ENCODE results near the gene MRO. TPM values are rescaled to one million over a fixed set of nuclear protein-coding genes. Genes with fewer than 3 reads are reported as not detected.
"Not testable (repeated sequence)": the region's sequence is repeated elsewhere in the genome, so short reads cannot be mapped to it uniquely, and the experiment has no call there.

MRO gene
- total RNA-seq, 2 donors from 2014 or later: 3.4 to 5.1 TPM

DNA sequence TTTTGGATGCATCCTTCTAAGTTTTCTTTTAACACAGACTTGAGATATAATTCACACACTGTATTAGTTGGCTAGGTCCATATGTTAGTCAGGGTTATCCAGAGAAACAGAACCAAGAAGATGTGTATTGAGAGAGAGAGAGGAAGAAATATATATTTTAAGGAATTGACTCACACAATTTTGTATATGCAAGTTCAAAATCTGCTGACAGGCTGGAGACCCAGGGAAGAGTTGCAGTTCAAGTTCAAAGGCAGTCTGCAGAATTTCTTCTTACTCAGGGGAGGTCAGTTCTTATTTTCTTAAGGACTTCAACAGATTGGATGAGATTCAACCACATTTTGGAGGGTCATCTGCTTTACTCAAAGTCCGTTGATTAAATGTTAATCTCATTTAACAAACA is 23.0 kb upstream of the MRO start:
- intact Hi-C loops (cut with DNase I): no loop called here
- ATAC-seq: no peak

DNA sequence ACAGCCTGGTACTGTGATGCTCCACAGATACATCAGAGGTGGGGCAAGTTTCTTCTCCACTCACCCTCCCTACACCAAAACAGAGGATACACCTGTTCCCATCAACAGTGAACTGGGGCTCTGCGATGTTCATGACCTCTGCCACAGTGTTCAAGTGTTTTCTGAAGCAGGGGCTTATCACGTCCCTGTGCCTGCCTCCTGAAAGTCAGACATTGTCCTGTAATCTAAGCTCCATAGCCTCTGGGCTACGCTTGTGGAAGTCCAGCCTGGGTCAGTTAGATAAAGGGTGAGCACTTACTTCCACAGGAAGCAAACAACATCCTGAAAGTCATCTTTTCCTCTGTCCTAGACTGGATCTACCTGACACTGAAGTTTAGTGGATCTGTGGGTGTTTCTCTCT is 20.2 kb upstream of the MRO start:
- DNase-seq: peak; percentile 31
- peak in 1 of 2 donors; percentile 67 for ATAC-seq
- intact Hi-C loops (cut with DNase I): no loop called here

More for the DNA sequence above, 23.0 kb upstream of the MRO start:
- DNase-seq: no peak

DNA sequence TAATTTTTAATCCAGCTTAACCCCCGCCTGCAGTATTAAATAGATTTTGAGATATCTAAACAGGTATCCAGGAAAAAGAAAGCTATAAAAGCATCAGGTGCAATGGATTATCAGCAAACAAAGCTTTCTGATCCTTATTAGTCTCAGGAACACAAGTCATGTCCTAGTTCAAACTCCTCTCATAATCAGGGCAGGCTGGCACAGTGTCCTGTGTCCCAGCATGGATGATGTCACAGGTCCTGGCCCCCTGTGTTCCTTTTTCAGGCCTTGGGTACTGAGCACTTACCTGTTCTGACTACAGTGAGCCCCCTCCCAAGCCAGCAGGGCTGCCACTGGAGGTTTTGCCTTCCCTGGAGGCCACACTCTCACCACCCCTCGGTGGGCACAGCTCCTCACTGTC is 19.5 kb upstream of the MRO start:
- ATAC-seq (no peak), DNase-seq (no peak)
- intact Hi-C loops (cut with DNase I): no loop called here

DNA sequence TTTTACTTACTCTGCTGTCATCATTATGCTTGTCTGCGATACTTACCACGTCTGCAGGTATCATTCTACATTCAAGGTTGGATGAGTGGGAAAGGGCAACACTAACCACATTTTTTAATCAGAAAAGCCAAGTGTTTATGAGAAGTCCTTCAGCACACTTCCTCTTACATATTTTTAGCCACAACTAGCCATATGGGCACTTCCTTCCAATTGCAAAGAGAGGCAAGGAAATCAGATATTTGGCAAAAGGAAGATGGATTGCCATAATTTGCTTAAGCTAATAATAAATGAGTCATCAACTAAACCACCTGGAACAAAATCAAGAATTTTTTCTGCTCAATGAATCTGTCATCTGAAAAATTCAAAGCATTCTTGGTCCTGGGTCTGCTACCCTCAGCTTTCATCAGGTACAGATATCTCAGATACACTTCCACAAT is 16.7 kb upstream of the MRO start:
- intact Hi-C loops (cut with DNase I): no loop called here
- DNase-seq: no peak
- ATAC-seq: no peak

DNA sequence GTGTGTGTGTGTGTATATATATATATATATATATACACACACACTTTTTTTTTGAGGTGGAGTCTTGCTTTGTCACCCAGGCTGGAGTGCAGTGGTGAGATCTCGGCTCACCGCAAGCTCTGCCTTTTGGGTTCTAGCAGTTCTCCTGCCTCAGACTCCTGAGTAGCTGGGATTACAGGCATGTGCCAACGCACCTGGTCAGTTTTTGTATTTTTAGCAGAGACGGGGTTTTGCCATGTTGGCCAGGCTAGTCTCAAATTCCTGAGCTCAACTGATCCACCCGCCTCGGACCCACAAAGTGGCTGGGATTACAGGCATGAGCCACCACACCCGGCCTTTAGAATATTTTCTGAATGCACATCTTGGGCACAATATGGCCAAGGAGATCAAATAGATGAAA is 13.7 kb upstream of the MRO start:
- DNase-seq; ATAC-seq; intact Hi-C loops (cut with DNase I): not testable (repeated sequence)

DNA sequence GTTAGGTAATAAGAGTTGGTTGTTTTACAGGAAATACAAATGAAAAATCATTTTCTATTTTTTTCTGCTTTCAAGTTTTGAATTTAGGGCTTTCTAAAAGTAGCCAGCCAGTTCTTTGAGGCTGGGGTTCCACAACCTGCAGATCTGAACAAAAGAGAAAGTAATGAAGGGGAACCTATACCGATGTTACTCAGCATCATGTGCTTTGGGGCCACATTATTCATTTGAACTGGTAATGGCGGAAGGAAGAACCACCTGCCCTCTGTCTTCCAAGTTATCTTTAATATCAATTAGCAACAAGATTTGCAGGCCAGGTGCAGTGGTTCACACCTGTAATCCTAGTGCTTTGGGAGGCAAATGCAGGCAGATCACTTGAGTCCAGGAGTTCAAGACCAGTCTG is 12.9 kb upstream of the MRO start:
- intact Hi-C loops (cut with DNase I): no loop called here
- DNase-seq: no peak
- ATAC-seq: no peak

DNA sequence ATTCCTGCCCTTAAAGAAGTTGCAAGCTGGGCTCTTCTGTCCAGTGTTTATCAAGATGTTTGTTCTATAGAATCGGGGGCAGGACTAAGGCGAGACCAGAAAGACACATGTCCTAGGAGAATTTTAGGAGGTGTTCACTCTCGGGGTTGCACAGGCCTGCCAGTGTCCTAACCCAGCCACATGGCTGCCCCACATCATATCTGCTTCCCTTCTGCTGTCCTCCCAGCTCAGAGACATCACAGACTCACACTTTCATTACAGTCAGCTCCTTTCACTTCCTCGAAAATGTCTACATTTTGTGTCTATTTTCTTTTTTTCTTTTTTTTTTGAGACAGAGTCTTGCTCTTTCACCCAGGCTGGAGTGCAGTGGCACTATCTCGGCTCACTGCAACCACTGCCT is 10.7 kb upstream of the MRO start:
- DNase-seq (no peak), ATAC-seq (peak in 1 of 2 donors; percentile 57)
- intact Hi-C loops (cut with DNase I): no loop called here

DNA sequence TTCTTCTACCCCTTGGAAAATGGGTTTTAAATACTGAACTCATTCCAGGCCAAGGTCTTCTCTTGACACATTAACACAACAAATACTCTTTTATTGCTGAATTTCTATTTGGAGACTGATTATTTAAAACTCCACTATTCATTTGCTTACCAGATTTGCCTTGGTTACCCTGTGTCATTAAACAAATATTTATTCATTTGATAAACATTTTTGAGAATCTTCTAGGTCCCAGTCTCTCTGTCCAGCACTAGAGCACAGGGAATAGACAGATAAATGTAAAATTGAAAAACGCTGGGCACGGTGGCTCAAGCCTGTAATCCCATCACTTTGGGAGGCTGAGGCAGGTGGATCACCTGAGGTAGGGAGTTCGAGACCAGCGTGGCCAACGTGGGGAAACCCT is 9.8 kb upstream of the MRO start:
- intact Hi-C loops (cut with DNase I): no loop called here

DNA sequence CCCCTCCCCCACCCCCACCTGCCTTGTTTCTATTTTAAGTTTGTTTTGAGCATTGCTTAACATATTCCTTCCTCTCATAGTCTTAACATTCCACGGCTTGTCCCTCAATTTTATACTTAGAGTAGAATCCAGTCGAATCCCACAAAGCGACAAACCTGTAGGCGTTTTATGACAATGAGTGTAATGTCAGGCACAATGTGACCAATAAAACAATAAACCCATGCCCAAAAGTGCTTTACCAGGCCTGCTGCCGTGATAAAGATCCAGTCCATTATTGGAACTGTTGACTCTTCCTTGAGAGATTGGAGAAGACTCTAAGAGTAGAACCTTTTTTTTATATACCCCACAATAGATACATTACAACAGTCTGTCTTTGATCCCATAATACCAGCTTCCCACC is 6.2 kb upstream of the MRO start:
- no peak for ATAC-seq

More for the DNA sequence above, 9.8 kb upstream of the MRO start:
- DNase-seq: no peak
- no peak for ATAC-seq

DNA sequence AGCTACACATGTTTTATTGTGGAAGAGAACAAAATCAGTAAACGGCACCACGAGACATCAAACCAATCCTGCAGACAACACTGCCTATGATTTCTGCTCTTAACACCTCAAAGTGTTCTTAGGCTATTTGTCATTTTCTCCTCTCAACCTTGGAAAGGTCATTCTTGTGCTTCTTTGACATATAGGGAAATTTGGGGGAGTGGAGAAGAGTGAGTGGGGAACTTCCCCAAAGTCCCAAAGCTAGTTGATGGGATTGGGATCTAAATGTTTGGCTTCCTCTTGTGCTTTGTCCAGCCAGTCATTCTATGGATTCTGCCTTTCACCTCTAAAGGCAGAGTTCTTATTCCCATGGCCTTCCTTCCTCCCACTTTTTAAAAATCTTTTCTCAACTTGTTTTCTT is 5.8 kb upstream of the MRO start:
- ATAC-seq (no peak), DNase-seq (no peak)
- intact Hi-C loops (cut with DNase I): no loop called here

More for the DNA sequence above, 6.2 kb upstream of the MRO start:
- intact Hi-C loops (cut with DNase I): no loop called here
- DNase-seq: no peak

DNA sequence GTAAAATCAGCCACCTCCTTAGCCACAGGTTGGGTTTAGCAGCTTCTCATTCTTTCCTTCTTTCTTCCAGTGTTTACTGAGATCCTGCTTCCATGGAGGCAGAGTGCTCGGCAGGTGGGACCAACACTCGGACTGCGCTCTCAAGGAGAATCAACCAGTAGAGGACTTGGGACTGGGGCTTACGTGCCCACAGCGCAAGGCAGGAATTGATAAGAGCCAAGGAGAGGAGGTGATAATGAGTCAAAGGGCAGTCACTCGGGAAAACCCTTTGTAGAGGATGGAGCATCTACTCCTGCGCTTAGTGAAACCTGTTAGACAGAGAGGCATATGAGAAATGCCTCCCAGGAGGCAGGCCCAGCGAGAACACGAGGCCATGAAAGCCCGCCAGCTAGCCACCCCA is 2.9 kb upstream of the MRO start:
- ATAC-seq (no peak), DNase-seq (no peak)
- intact Hi-C loops (cut with DNase I): loop anchor here in 1 of 2 donors (5.0 kb wide), 2 partner anchors 45 to 230 kb away; no protein-coding TSS in a partner anchor

DNA sequence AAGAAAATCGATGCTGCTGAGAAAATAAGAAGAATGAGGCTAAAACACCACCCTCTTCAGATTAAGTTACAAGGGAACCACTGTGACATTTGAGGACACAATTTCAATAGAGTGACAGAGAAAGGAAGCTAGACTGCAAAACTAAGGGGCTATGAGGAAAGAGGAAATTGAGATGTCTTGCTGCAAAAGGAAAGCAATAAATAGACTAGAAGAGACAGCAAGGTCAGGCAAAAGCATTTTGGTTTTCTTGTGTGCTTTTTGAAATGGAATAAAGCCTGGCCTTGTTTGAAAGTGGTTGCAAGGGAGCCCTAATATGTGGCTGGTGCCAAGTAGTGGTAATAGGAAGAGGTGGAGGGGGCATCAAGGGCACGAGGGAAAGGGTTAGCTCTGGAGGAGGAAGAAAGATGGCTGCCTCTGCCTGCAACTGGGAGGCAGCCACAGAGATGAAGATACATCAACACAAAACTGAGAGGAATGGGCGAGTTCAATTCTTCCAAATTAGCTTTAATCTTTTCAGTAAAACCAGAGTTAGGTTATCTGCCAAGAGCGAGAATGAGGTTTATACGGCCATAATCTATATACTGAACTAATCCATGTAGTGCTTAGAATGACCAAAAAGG is 1.2 kb upstream of the MRO start:
- intact Hi-C loops (cut with DNase I): loop anchor here in 1 of 2 donors (5.0 kb wide), 2 partner anchors 46 to 231 kb away; no protein-coding TSS in a partner anchor
- DNase-seq (no peak), ATAC-seq (peak in 1 of 2 donors; percentile 8)

DNA sequence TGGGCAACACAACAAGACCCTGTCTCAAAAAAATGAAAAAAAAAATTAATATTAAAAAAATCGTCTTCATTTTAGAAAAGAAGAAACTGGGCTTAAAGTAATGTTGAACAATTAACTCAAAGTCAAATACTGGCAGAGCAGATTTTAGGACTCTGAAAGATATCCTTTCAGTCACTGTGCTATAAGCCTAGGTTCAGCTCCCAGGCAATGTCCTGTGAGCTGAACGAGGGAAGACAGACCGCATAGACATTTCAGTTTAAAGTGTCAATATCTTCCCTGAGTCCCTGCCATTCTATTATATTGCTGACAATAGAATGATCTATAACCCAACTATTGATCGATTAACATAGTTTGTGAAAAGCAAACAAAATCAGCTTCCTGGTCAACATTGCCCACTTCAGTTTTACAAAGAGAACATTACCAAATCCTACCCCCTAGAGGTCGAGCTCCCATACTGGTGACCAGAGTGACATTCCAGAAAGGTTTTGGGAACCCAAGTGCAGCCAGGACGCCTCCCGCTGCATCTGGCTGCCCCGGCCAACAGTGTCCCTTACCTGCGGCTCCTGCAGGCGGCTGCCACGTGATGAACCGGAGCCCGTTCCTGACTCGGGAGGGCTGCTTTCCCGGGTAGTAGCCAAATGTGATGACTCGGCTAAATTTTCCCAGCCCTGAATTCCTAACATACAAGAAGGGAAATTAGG is 639 bp downstream of the MRO start:
- intact Hi-C loops (cut with DNase I): no loop called here
- peak; percentile 39 for DNase-seq
- ATAC-seq: peak; percentile 27 to 45

DNA sequence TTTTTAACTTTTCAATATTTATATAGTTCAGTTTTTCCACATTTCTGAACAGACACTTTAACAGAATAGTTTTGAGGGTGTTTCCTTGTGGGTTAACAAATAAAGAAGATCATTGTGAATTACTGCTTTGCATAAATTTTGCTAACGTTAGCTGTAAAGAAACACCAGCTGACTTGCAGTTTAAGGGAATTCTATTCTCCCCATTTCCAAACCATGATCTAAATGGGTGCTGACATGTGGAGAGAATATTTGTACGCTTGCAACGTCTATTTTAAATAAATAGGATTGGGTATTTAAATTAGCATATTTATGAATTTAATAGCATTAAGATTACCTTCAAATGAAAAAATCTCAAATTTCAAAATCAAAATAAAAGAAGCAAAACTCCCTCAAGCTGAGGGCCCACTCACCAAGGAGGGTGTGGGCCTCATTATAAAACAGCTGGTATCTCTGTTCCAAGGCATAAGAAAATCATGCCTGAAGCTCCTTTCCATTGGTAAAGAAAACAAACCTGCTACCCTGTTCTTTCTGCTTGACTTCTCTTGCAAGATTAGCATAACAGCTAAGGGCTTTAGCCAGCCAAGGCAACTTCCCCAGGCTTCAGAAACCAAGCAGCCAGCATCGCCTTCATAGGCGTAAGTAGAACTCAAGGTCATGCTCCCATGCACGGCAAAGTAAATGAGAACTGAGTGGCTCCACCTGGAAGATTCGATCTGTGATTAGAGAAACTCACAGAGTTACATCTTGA is 3.2 kb downstream of the MRO start:
- DNase-seq (no peak), ATAC-seq (no peak)
- intact Hi-C loops (cut with DNase I): no loop called here

DNA sequence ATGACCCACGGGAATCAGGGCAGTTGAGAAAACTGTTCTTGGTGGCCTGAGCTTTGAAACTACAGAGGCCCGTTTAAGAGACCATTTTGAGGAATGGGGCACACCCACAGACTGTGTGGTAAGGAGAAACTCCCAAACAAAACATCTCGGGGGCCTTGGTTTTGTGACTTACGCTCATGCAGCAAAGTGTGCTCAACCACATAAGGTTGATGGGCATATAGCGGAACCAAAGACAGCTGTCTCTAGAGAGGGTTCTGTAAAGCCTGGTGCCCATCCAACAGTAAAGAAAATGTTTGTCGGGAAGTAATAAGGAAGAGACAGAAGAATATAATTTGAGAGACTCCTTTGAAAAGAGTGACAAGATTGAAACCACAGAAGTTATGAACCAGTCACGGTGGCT is 5.4 kb downstream of the MRO start:
- DNase-seq (no peak), ATAC-seq (no peak)
- intact Hi-C loops (cut with DNase I): no loop called here

DNA sequence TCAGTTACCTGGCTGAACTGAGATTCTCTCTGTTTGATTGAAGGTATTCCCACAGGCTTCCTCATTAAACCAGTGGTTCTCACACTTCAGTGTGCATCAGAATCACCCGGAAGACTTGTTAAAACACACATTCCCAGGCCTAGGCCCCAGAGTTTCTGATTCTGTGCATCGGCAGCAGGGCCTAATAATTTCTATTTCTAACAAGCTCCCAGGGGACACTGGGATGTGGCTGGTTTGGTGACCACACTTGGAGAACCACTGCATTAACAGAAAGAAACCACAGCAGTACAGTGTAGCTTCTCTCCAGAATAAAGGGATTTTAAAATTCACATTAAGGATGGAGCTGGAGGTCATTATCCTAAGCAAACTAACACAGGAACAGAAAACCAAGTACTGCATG is 6.5 kb downstream of the MRO start:
- intact Hi-C loops (cut with DNase I): no loop called here
- DNase-seq: no peak
- ATAC-seq: no peak

DNA sequence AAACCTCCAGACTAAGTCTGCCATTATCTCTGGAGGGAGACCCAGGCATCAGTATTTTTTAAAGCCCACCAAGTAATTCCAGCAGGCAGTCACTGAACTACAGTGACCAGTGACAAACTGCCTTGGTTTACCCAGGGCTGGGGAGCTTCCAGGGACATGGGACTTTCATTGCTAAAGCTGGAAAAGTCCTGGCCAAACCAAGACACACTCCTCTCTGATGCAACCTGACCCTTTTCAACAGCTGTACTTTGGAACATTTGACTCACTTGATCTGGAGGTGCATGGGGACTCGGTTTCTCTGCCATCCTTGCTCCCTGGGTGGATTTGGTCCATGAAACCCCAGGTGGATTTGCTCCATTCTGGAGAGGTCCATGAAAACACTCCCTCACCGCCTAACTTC is 7.0 kb downstream of the MRO start:
- no peak for ATAC-seq
- intact Hi-C loops (cut with DNase I): no loop called here
- DNase-seq: no peak

DNA sequence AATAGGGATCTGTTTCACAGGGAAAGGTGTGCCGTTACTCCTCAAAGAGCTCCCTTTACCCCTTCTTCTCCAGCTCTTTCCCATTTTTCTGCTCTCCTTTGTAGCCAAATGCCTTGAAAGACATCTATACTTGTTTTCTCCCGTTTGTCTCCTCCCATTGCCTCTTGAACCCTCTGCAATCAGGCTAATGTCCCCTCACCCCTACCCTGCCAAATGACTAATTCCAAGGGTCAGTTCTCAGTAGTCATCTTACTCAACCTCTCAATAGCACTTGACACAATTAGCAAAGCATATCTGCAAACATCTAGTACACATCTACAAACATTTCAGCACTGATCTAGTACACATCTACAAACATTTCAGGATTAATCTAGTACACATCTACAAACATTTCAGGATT is 12.6 kb downstream of the MRO start:
- ATAC-seq (no peak), DNase-seq (no peak)
- intact Hi-C loops (cut with DNase I): no loop called here

DNA sequence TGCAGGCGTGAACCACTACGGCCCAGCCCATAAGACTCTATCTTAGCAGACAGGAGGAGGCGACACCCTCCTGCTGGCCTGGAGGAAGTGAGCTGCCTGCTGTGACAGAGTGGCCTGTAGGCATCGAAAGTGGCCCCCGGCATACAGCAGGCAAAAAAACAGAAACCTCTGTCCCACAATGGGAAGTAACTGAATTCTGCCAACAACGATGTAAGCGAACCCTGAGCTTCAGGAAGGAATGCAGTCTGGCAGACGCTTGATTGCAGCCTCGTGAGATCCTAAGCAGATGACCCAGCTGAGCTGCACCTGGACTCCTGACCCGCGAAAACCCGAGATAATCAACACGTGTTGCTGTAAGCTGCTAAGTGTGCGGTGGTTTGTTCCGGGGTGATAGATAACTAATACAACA is 13.6 kb downstream of the MRO start:
- ATAC-seq: peak; percentile 44 to 82
- peak; percentile 30 for DNase-seq
- intact Hi-C loops (cut with DNase I): no loop called here

DNA sequence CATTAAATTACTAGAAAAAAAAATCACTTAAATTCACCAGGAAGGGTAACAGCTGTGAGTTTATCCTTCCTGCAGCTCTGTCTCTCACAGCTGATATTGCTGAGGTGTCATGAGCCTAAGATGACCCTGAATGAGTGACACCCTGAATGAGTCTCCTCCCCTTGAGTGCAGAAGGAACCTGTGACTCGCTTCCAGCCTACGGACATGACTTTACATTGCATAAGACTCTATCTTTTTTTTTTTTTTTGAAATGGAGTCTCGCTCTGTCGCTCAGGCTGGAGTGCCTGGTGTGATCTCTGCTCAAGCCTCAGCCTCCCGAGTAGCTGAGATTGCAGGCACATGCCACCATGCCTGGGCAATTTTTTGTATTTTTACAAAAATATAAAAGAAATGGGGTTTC is 14.1 kb downstream of the MRO start:
- intact Hi-C loops (cut with DNase I): no loop called here
- no peak for ATAC-seq

More for the DNA sequence above, 14.1 kb downstream of the MRO start:
- no peak for DNase-seq

Data from left cardiac atrium (tissue), 4 donors.